Liver (tissue), 9 donors: ENCODE data around the gene MRPL44. TPM values are rescaled to one million over a fixed set of nuclear protein-coding genes. Genes with fewer than 3 reads are reported as not detected.

Source experiments
- DNase-seq: peaks from one replicate; pipeline ENCODE4 v3.0.0-alpha.2; 2017; ENCODE audit warnings: low spot score
- H3K27ac ChIP-seq, 2 donors: one replicate each; pipeline ENCODE4 v1.7.0; 2013; ENCODE audit warnings: inconsistent platforms in 2 of 2, low read length in 2 of 2, control low read depth in 1 of 2, low read depth in 1 of 2, mild to moderate bottlenecking in 1 of 2
- H3K27me3 ChIP-seq, 4 donors: one replicate each; pipeline versions ENCODE4 v1.6.1 to v1.7.0; 2013; ENCODE audit warnings: low read length in 3 of 4, inconsistent platforms in 1 of 4, mild to moderate bottlenecking in 1 of 4, moderate library complexity in 1 of 4; ENCODE audit not compliant: control insufficient read depth in 4 of 4, insufficient read depth in 4 of 4
- H3K36me3 ChIP-seq, 4 donors: one replicate each; pipeline versions ENCODE4 v1.6.1 to v1.7.0; 2013; ENCODE audit warnings: low read length in 3 of 4, mild to moderate bottlenecking in 3 of 4, low read depth in 1 of 4, moderate library complexity in 1 of 4; ENCODE audit not compliant: control insufficient read depth in 4 of 4, insufficient read depth in 3 of 4
- H3K4me1 ChIP-seq, 4 donors: one replicate each; pipeline versions ENCODE4 v1.6.1 to v1.7.0; 2013; ENCODE audit warnings: low read length in 3 of 4, mild to moderate bottlenecking in 3 of 4, moderate library complexity in 1 of 4; ENCODE audit not compliant: control insufficient read depth in 4 of 4, insufficient read depth in 4 of 4
- H3K4me3 ChIP-seq, 3 donors: one replicate each; pipeline versions ENCODE4 v1.6.1 to v1.7.0; 2013; ENCODE audit warnings: low read length in 3 of 3, control low read depth in 1 of 3, low read depth in 1 of 3, mild to moderate bottlenecking in 1 of 3
- H3K9ac ChIP-seq, 2 donors: one replicate each; pipeline ENCODE4 v1.7.0; 2013; ENCODE audit warnings: low read length in 2 of 2, mild to moderate bottlenecking in 2 of 2, moderate library complexity in 2 of 2, control low read depth in 1 of 2, low read depth in 1 of 2
- H3K9me3 ChIP-seq, 4 donors: one replicate each; pipeline versions ENCODE4 v1.6.1 to v1.7.0; 2013; ENCODE audit warnings: low read length in 3 of 4; ENCODE audit not compliant: control insufficient read depth in 4 of 4
- CTCF ChIP-seq: fragments of 150-350 bp; IDR thresholded peaks from 2 replicates; pipeline ENCODE4 v1.5.1; 2017; ENCODE audit warnings: improper control_type of control experiment, low read depth, low read length; ENCODE audit not compliant: missing input control
- EGR1 ChIP-seq, 2 donors: IDR thresholded peaks; 2 replicates each; pipeline ENCODE4 v1.6.1; 2016 to 2018; ENCODE audit warnings: antibody characterized with exemption in 2 of 2, low read depth in 2 of 2
- FOXA1 ChIP-seq: IDR thresholded peaks from 2 replicates; pipeline ENCODE4 v1.6.1; 2016; ENCODE audit warnings: antibody characterized with exemption
- FOXA2 ChIP-seq: IDR thresholded peaks from 2 replicates; pipeline ENCODE4 v1.6.1; 2016; ENCODE audit warnings: antibody characterized with exemption
- GABPA ChIP-seq, 2 donors: IDR thresholded peaks in 1 of 2; conservative IDR thresholded peaks in 1 of 2; 2 replicates each; pipeline ENCODE4 v1.6.1; 2016; ENCODE audit warnings: antibody characterized with exemption in 2 of 2, mild to moderate bottlenecking in 1 of 2, moderate library complexity in 1 of 2
- HNF4A ChIP-seq, 2 donors: conservative IDR thresholded peaks; 2 replicates each; pipeline ENCODE4 v1.6.1; 2016; ENCODE audit warnings: antibody characterized with exemption in 2 of 2, mild to moderate bottlenecking in 2 of 2
- HNF4G ChIP-seq: IDR thresholded peaks from 2 replicates; pipeline ENCODE4 v1.6.1; 2016; ENCODE audit warnings: antibody characterized with exemption
- JUND ChIP-seq, 2 donors: IDR thresholded peaks; 2 replicates each; pipeline ENCODE4 v1.6.1; 2016; ENCODE audit warnings: antibody characterized with exemption in 2 of 2
- NR2F2 ChIP-seq: IDR thresholded peaks from 2 replicates; pipeline ENCODE4 v1.6.1; 2016; ENCODE audit warnings: antibody characterized with exemption
- RAD21 ChIP-seq, 2 donors: IDR thresholded peaks; 2 replicates each; pipeline ENCODE4 v1.6.1; 2016; ENCODE audit warnings: antibody characterized with exemption in 2 of 2, mild to moderate bottlenecking in 2 of 2
- REST ChIP-seq: IDR thresholded peaks from 2 replicates; pipeline ENCODE4 v1.6.1; 2016; ENCODE audit warnings: antibody characterized with exemption, mild to moderate bottlenecking
- RXRA ChIP-seq, 2 donors: IDR thresholded peaks; 2 replicates each; pipeline ENCODE4 v1.6.1; 2017 to 2018; ENCODE audit warnings: antibody characterized with exemption in 2 of 2, mild to moderate bottlenecking in 1 of 2
- SP1 ChIP-seq: IDR thresholded peaks from 2 replicates; pipeline ENCODE4 v1.6.1; 2018; ENCODE audit warnings: antibody characterized with exemption, mild to moderate bottlenecking
- TAF1 ChIP-seq: conservative IDR thresholded peaks from 2 replicates; pipeline ENCODE4 v1.6.1; 2016; ENCODE audit warnings: antibody characterized with exemption, mild to moderate bottlenecking
- YY1 ChIP-seq: IDR thresholded peaks from 2 replicates; pipeline ENCODE4 v1.6.1; 2016; ENCODE audit warnings: antibody characterized with exemption, mild to moderate bottlenecking
- WGBS: extraction: QIAGEN DNeasy Blood & Tissue Kit; methylation state at CpG from one replicate; pipeline ENCODE4 v1.1.7; 2013; 5-methylcytosine and 5-hydroxymethylcytosine counted together
- polyA plus RNA-seq, 2 donors: library from polyadenylated mRNA; stranded (reverse) in 1 of 2; unstranded in 1 of 2; fragments of 200-250 nt in 1 of 2; fragments of >200 nt in 1 of 2; fragmentation: Nextera tagmentation in 1 of 2; extraction: Ambion mirVana in 1 of 2; gene quantifications; one replicate each; pipeline versions ENCODE4 v1.2.1 to v1.2.3, GENCODE V29; 2013 to 2015
- total RNA-seq, 2 donors: library from RNA; depleted of rRNA; stranded (reverse); fragments of >200 nt; gene quantifications; one replicate each; pipeline ENCODE4 v1.2.3, GENCODE V29; 2014
- TF ChIP-seq, protein P1 (sequence below): IDR thresholded peaks from 2 replicates; pipeline ENCODE4 v1.6.1; 2016; ENCODE audit warnings: antibody characterized with exemption
- TF ChIP-seq, protein P2 (sequence below): IDR thresholded peaks from 2 replicates; pipeline ENCODE4 v1.6.1; 2016; ENCODE audit warnings: antibody characterized with exemption
- TF ChIP-seq, protein P3 (sequence below): IDR thresholded peaks from 2 replicates; pipeline ENCODE4 v1.6.1; 2016; ENCODE audit warnings: antibody characterized with exemption
- donor health status: healthy.
- donor health status: healthy.
- donor health status: healthy.
- donor health status: healthy.
- donor health status: healthy.

The MRPL44 gene
- total and polyA plus RNA-seq, 4 donors: 19.0 to 27.8 (median 23.8) TPM

- TF ChIP-seq REST: no peak
These were observed 23.5 kb downstream of the MRPL44 start (continued) for GRCh38 chr2:223980803-223981202.

DNA sequence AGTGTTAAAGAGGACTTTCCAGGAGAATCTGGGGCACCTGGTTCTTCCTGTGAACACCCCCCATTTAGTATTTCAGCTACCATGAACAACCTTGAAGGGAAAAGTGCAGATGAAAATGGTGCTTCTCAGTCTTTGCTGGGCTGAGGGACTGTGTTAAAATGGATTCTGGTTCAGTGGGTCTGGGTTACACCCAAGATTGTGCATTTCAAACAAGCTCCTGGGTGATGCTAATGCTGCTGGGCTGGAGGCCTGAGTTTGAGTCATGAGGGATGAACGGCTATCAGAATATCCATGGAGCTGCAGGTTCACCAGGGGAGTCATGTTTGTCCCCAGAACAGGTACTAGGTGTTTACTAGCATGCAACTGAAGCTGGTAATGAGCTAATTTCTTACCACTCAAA, 24.0 kb downstream of the MRPL44 start:
- TF ChIP-seq HNF4G (no peak), TAF1 (no peak), FOXA2 (no peak), HNF4A (conservative IDR thresholded peaks at IDR 0.05) (no peak), FOXA1 (no peak), SP1 (no peak), JUND (IDR thresholded peaks at IDR 0.05) (no peak), RXRA (IDR thresholded peaks at IDR 0.05) (no peak), NR2F2 (no peak), REST (no peak), GABPA (IDR thresholded peaks at IDR 0.05 in 1 of 2, conservative IDR thresholded peaks at IDR 0.05 in 1 of 2) (no peak), CTCF (no peak), EGR1 (IDR thresholded peaks at IDR 0.05; ENCODE audit: low read depth in 2 of 2) (no peak), RAD21 (IDR thresholded peaks at IDR 0.05) (no peak), YY1 (no peak)
- TF ChIP-seq, protein P1, sequence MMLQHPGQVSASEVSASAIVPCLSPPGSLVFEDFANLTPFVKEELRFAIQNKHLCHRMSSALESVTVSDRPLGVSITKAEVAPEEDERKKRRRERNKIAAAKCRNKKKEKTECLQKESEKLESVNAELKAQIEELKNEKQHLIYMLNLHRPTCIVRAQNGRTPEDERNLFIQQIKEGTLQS: no peak
- TF ChIP-seq, protein P2, sequence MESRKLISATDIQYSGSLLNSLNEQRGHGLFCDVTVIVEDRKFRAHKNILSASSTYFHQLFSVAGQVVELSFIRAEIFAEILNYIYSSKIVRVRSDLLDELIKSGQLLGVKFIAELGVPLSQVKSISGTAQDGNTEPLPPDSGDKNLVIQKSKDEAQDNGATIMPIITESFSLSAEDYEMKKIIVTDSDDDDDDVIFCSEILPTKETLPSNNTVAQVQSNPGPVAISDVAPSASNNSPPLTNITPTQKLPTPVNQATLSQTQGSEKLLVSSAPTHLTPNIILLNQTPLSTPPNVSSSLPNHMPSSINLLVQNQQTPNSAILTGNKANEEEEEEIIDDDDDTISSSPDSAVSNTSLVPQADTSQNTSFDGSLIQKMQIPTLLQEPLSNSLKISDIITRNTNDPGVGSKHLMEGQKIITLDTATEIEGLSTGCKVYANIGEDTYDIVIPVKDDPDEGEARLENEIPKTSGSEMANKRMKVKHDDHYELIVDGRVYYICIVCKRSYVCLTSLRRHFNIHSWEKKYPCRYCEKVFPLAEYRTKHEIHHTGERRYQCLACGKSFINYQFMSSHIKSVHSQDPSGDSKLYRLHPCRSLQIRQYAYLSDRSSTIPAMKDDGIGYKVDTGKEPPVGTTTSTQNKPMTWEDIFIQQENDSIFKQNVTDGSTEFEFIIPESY: no peak
- TF ChIP-seq, protein P3, sequence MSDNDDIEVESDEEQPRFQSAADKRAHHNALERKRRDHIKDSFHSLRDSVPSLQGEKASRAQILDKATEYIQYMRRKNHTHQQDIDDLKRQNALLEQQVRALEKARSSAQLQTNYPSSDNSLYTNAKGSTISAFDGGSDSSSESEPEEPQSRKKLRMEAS: no peak
- Histone ChIP-seq H3K27me3 (no peaks in the 10 kb centered on the region), H3K4me3 (no peak overlapping the region), H3K27ac (no peak overlapping the region), H3K36me3 (no peaks in the 10 kb centered on the region), H3K9me3 (no peaks in the 10 kb centered on the region), H3K9ac (no peak overlapping the region), H3K4me1 (no peaks in the 10 kb centered on the region)
- DNase-seq: no peak
- WGBS: 91% methylated on average over 1 of the region's 1 CpG
